WTC11 (cell line): Measurements from ENCODE around the gene KLHL34. TPM values are rescaled to one million over a fixed set of nuclear protein-coding genes. Genes with fewer than 3 reads are reported as not detected.

Experiments used
- ATAC-seq: fragments of 200-7000 bp; cut with Tn5 transposase; 2 replicates; pipeline ENCODE4 v1.10.0; 2021; ENCODE audit warnings: mild to moderate bottlenecking, moderate library complexity
- CTCF ChIA-PET: fragments of 300-600 bp; sonication (Branson Sonifier 250); formaldehyde crosslinking; loops from one replicate; lab custom pipeline; 2021; ENCODE audit warnings: antibody characterized with exemption; lab: Charles Lee
- POLR2A ChIA-PET: fragments of 350-600 bp; sonication (Branson Sonifier 250); formaldehyde crosslinking; loops from one replicate; lab custom pipeline; 2021; ENCODE audit warnings: antibody characterized with exemption; lab: Charles Lee
- DNase-seq: peaks from one replicate; pipeline ENCODE4 v3.0.0; 2021; ENCODE audit warnings: low spot score
- H3K27ac Mint-ChIP-seq: 2 replicates; pipeline ENCODE4 v1.8.0; 2021; ENCODE audit warnings: mixed read lengths
- H3K27me3 Mint-ChIP-seq: 2 replicates; pipeline ENCODE4 v1.8.0; 2021; ENCODE audit warnings: low read depth, mild to moderate bottlenecking, moderate library complexity, mixed read lengths
- H3K36me3 Mint-ChIP-seq: 2 replicates; pipeline ENCODE4 v1.8.0; 2021; ENCODE audit warnings: mixed read lengths
- H3K4me1 Mint-ChIP-seq: 2 replicates; pipeline ENCODE4 v1.8.0; 2022; ENCODE audit warnings: mixed read lengths
- H3K4me3 Mint-ChIP-seq: 2 replicates; pipeline ENCODE4 v1.8.0; 2021; ENCODE audit warnings: mild to moderate bottlenecking, moderate library complexity, mixed read lengths
- H3K9me3 Mint-ChIP-seq: 2 replicates; pipeline ENCODE4 v1.8.0; 2021; ENCODE audit warnings: mixed read lengths
- AFF4 ChIP-seq: sonication (generic); formaldehyde crosslinking; IDR thresholded peaks from 2 replicates; pipeline ENCODE4 v1.8.1; 2023; ENCODE audit warnings: mild to moderate bottlenecking, missing genetic modification reagents, borderline replicate concordance
- ATF6 ChIP-seq: sonication (generic); formaldehyde crosslinking; IDR thresholded peaks from 2 replicates; pipeline ENCODE4 v1.8.1; 2023; ENCODE audit warnings: mild to moderate bottlenecking, missing genetic modification reagents
- E2F1 ChIP-seq: sonication (generic); formaldehyde crosslinking; IDR thresholded peaks from 2 replicates; pipeline ENCODE4 v1.8.0; 2022; ENCODE audit warnings: mild to moderate bottlenecking, missing genetic modification reagents
- E2F4 ChIP-seq: sonication (generic); formaldehyde crosslinking; IDR thresholded peaks from 2 replicates; pipeline ENCODE4 v1.8.1; 2022; ENCODE audit warnings: low read depth, mild to moderate bottlenecking, moderate library complexity, missing genetic modification reagents, borderline replicate concordance
- FOXJ3 ChIP-seq: sonication (generic); formaldehyde crosslinking; IDR thresholded peaks from 2 replicates; pipeline ENCODE4 v1.9.0; 2021; ENCODE audit warnings: missing genetic modification reagents, mild to moderate bottlenecking, borderline replicate concordance
- GABPB1 ChIP-seq: sonication (generic); formaldehyde crosslinking; IDR thresholded peaks from 2 replicates; pipeline ENCODE4 v1.8.1; 2023; ENCODE audit warnings: mild to moderate bottlenecking, missing genetic modification reagents
- GRHL2 ChIP-seq: fragments of 250-450 bp; sonication (Bioruptor Pico); IDR thresholded peaks from 2 replicates; pipeline ENCODE4 v1.8.0; 2022; ENCODE audit warnings: mild to moderate bottlenecking, moderate library complexity; ENCODE audit not compliant: insufficient replicate concordance, severe bottlenecking
- HMGA2 ChIP-seq: fragments of 250-450 bp; sonication (Bioruptor Pico); IDR thresholded peaks from 2 replicates; pipeline ENCODE4 v1.4.0; 2021; ENCODE audit warnings: mild to moderate bottlenecking, moderate library complexity
- JUN ChIP-seq: sonication (generic); formaldehyde crosslinking; IDR thresholded peaks from 2 replicates; pipeline ENCODE4 v1.8.0; 2023; ENCODE audit warnings: mild to moderate bottlenecking, missing genetic modification reagents
- MLX ChIP-seq: sonication (generic); formaldehyde crosslinking; IDR thresholded peaks from 2 replicates; pipeline ENCODE4 v1.8.1; 2023; ENCODE audit warnings: mild to moderate bottlenecking, missing genetic modification reagents, moderate library complexity
- NFATC4 ChIP-seq: fragments of 250-450 bp; sonication (Bioruptor Pico); IDR thresholded peaks from 2 replicates; pipeline ENCODE4 v1.9.0; 2021; ENCODE audit warnings: mild to moderate bottlenecking
- NR1H2 ChIP-seq: sonication (generic); formaldehyde crosslinking; IDR thresholded peaks from 2 replicates; pipeline ENCODE4 v1.9.0; 2021; ENCODE audit warnings: mild to moderate bottlenecking, moderate library complexity, missing genetic modification reagents
- NR3C1 ChIP-seq: sonication (generic); formaldehyde crosslinking; conservative IDR thresholded peaks from 2 replicates; pipeline ENCODE4 v1.8.1; 2023; ENCODE audit warnings: low read depth, mild to moderate bottlenecking, missing genetic modification reagents
- PRDM15 ChIP-seq: sonication (generic); formaldehyde crosslinking; IDR thresholded peaks from 2 replicates; pipeline ENCODE4 v1.8.0; 2022; ENCODE audit warnings: missing genetic modification reagents
- SP1 ChIP-seq: sonication (generic); formaldehyde crosslinking; conservative IDR thresholded peaks from 2 replicates; pipeline ENCODE4 v1.8.1; 2022; ENCODE audit warnings: missing genetic modification reagents
- TCF7 ChIP-seq: sonication (generic); formaldehyde crosslinking; IDR thresholded peaks from 2 replicates; pipeline ENCODE4 v1.8.0; 2022; ENCODE audit warnings: mild to moderate bottlenecking, low read depth, missing genetic modification reagents, moderate library complexity
- ZNF121 ChIP-seq: sonication (generic); formaldehyde crosslinking; IDR thresholded peaks from 2 replicates; pipeline ENCODE4 v1.8.0; 2023; ENCODE audit warnings: missing genetic modification reagents
- ZNF317 ChIP-seq: sonication (generic); formaldehyde crosslinking; IDR thresholded peaks from 2 replicates; pipeline ENCODE4 v1.8.1; 2023; ENCODE audit warnings: low read depth, mild to moderate bottlenecking, moderate library complexity, missing genetic modification reagents, borderline replicate concordance
- total RNA-seq: library from RNA; stranded (reverse); gene quantifications from 3 replicates; pipeline ENCODE4 v1.2.3, GENCODE V29; 2021

The KLHL34 gene
- total RNA-seq, 1 experiment from 2014 or later, result 1.6 TPM

GRCh38 chrX:21616386-21616785 lies 41.7 kb downstream of the KLHL34 start:
- no peak overlapping the region for H3K27ac Mint-ChIP-seq
- no peaks in the 10 kb centered on the region for H3K36me3 Mint-ChIP-seq
- CTCF ChIA-PET, result no interaction called here
- no peaks in the 10 kb centered on the region for H3K27me3 Mint-ChIP-seq
- H3K4me1 Mint-ChIP-seq, result peaks cover 4% of the 10 kb centered on the region; the same call in 1 of the 2 replicates
- no peaks in the 10 kb centered on the region for H3K9me3 Mint-ChIP-seq
- no peak for TF ChIP-seq SP1
- no peak for TF ChIP-seq NR1H2 (CRISPR knock-in tag)
- TF ChIP-seq HMGA2 (CRISPR knock-in tag), result no peak
- TF ChIP-seq E2F4 (CRISPR knock-in tag), result no peak
- TF ChIP-seq, all 79 proteins: peak for 0
- POLR2A ChIA-PET, result no interaction called here
- H3K4me3 Mint-ChIP-seq, result no peak overlapping the region
- ATAC-seq (no peak), DNase-seq (no peak)

GRCh38 chrX:21612154-21612553 lies 46.0 kb downstream of the KLHL34 start:
- H3K9me3 Mint-ChIP-seq, result no peaks in the 10 kb centered on the region
- TF ChIP-seq GABPB1 (CRISPR knock-in tag), result peak; percentile 68
- no peak for TF ChIP-seq NR3C1

GRCh38 chrX:21610168-21610567 lies 48.0 kb downstream of the KLHL34 start:
- no peak for TF ChIP-seq AFF4
- Mint-ChIP-seq H3K9me3 (no peaks in the 10 kb centered on the region), H3K4me1 (no peaks in the 10 kb centered on the region), H3K27ac (no peak overlapping the region), H3K27me3 (no peaks in the 10 kb centered on the region), H3K4me3 (no peak overlapping the region), H3K36me3 (no peaks in the 10 kb centered on the region)
- no peak for DNase-seq
- CTCF ChIA-PET, result no interaction called here
- no peak for ATAC-seq
- POLR2A ChIA-PET, result no interaction called here

More at GRCh38 chrX:21612154-21612553, 46.0 kb downstream of the KLHL34 start:
- Mint-ChIP-seq H3K36me3 (no peaks in the 10 kb centered on the region), H3K27me3 (no peaks in the 10 kb centered on the region), H3K27ac (no peak overlapping the region), H3K4me3 (no peak overlapping the region), H3K4me1 (no peaks in the 10 kb centered on the region)
- CTCF ChIA-PET, result no interaction called here
- no peak for DNase-seq
- no peak for ATAC-seq
- POLR2A ChIA-PET, result no interaction called here

GRCh38 chrX:21606002-21606401 lies 52.1 kb downstream of the KLHL34 start:
- ChIA-PET CTCF (no interaction called here), POLR2A (no interaction called here)
- Mint-ChIP-seq H3K36me3 (no peaks in the 10 kb centered on the region), H3K27me3 (no peaks in the 10 kb centered on the region), H3K9me3 (no peaks in the 10 kb centered on the region), H3K4me1 (no peaks in the 10 kb centered on the region), H3K27ac (no peak overlapping the region), H3K4me3 (no peak overlapping the region)
- DNase-seq (no peak), ATAC-seq (no peak)
- TF ChIP-seq GRHL2 (CRISPR knock-in tag) (no peak), JUN (CRISPR knock-in tag) (no peak), FOXJ3 (CRISPR knock-in tag) (no peak), E2F1 (CRISPR knock-in tag) (no peak), PRDM15 (CRISPR knock-in tag) (no peak), ATF6 (no peak), ZNF317 (CRISPR knock-in tag) (no peak), NFATC4 (CRISPR knock-in tag) (no peak), MLX (CRISPR knock-in tag) (no peak), ZNF121 (CRISPR knock-in tag) (no peak), TCF7 (CRISPR knock-in tag) (no peak)
